Cardiac fibroblast (primary cell): ENCODE measurements around the gene HDAC11.

Source experiments
- DNase-seq, 2 donors: peaks; one replicate each; pipeline versions ENCODE4 v3.0.0 to v3.0.0-alpha.2; 2010; ENCODE audit warnings: low read depth in 2 of 2
- H3K4me3 ChIP-seq, 2 donors: replicated peaks in 1 of 2; 1 replicate in 1 of 2; 2 replicates in 1 of 2; pipeline ENCODE4 v1.5.1; 2011; ENCODE audit warnings: low read depth in 2 of 2, low read length in 2 of 2, mild to moderate bottlenecking in 2 of 2, moderate library complexity in 1 of 2
- TF ChIP-seq, protein P1 (sequence below): IDR thresholded peaks from one replicate; pipeline ENCODE4 v1.5.1; 2011; ENCODE audit warnings: low read depth, mild to moderate bottlenecking, low read length, inconsistent platforms

HDAC11 gene

DNA sequence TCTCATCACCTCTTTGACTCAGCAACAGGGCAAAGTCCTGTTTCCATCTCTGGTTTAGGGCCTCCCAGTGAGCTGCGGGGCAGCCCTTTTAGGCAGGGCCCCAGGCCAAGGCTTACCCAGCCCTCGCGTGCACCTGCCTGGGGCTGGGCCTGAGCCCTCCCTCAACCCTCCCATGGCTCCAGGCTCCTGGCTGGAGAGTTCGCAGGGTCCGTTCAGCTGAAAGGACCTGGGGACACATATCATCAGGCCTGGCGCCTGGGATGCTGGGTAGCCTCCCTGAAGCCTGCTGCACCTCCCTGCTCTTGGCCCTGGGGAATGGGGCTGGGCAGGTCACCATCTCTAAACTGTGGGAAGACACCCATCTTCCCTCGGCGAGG, 29.7 kb downstream of the HDAC11 start:
- no peak for DNase-seq
- H3K4me3 ChIP-seq = no peak overlapping the region
- TF ChIP-seq, protein P1, sequence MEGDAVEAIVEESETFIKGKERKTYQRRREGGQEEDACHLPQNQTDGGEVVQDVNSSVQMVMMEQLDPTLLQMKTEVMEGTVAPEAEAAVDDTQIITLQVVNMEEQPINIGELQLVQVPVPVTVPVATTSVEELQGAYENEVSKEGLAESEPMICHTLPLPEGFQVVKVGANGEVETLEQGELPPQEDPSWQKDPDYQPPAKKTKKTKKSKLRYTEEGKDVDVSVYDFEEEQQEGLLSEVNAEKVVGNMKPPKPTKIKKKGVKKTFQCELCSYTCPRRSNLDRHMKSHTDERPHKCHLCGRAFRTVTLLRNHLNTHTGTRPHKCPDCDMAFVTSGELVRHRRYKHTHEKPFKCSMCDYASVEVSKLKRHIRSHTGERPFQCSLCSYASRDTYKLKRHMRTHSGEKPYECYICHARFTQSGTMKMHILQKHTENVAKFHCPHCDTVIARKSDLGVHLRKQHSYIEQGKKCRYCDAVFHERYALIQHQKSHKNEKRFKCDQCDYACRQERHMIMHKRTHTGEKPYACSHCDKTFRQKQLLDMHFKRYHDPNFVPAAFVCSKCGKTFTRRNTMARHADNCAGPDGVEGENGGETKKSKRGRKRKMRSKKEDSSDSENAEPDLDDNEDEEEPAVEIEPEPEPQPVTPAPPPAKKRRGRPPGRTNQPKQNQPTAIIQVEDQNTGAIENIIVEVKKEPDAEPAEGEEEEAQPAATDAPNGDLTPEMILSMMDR = no peak

DNA sequence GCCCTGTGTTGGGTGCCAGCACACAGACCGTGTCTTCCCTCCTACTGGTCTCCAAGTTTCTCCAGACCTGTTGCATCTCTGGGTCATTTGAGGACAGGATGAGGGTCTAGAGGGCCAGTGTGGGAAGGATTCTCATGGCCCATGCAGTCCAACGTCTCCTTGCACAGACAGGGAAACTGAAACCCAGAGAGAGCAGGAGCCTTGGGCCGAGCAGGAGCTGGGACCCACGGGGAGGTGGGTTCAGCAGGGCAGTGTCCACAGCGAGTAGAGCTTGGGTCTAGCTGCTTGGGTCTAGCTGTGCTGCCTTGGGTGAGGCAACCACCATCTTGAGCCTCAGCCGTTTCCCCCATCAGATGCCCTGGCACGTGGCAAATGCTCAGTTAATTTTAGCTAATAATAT, 32.3 kb downstream of the HDAC11 start:
- no peak overlapping the region for H3K4me3 ChIP-seq
- TF ChIP-seq, protein P1 = no peak
- DNase-seq = no peak

DNA sequence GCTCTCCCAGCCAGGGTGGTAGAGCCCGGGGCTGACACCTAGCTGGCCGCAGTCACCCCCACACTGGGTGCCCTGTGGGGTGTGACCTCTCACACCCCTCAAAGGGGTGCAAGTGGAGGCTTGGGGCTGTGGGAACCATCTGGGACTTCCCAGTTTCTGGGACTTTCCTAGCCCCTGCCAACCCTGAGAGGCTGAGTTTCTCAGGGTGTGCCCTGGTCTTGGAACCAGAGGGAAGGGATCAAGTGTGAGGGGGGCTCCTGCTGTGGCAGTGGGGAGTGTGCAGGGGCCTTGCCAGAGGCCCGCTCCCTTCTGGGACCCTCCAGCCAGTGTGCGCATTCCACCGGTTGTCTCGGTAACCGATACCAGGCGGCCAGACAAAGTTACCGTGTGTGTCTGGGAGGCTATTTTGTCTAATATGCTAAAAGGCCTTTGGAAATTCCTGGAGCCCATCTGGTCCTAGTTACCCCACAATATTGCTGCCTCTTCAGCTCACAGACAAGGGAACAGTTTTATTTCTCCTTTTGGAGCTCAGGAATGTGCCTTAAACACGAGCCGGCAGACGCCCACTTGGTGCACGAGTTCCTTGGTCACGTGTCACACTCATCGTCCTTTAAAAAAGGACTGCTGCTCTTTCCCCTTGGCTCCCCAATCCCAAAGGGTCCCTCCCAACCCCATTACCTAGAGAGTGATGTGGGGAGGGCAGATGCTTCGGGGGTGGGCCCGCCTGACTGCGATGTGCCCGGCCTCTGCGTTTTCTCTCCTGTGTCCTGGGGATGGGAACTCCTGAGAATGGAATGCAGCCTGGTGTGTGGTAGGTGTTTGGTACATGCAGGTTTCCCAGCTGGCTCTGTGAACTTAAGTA, 33.2 kb downstream of the HDAC11 start:
- no peak for DNase-seq
- TF ChIP-seq, protein P1 = no peak
- no peak overlapping the region for H3K4me3 ChIP-seq

DNA sequence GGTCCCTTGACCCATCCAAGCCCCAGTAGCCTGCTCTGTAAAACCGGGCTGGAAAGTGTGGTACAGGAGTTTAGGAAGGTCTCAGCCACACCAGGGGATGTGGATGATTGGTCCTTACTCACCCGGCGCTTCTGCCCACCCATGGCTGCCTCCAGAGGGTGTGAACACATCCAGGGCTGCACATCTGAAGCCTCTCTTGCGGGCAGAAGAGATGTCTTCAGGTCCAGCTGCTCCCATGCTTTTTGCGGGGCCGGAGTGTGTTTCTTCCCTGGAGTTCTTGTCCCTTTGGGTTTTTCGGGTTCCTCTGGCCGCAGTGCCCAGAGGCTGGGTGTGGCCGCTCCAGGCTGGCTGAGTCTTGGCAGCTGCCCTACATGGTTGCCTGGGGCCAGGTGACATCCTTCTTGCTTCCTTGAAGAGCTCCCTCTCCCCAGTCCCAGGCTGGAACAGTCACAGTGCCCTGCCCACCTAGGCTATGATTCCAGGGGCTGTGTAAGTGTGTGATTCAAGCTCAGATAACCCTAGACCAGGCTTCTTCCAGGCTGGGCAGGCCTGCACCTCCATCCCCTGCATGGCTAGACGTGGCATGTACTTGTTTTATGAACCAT, 33.9 kb downstream of the HDAC11 start:
- no peak for DNase-seq
- TF ChIP-seq, protein P1 = no peak
- H3K4me3 ChIP-seq = no peak overlapping the region

DNA sequence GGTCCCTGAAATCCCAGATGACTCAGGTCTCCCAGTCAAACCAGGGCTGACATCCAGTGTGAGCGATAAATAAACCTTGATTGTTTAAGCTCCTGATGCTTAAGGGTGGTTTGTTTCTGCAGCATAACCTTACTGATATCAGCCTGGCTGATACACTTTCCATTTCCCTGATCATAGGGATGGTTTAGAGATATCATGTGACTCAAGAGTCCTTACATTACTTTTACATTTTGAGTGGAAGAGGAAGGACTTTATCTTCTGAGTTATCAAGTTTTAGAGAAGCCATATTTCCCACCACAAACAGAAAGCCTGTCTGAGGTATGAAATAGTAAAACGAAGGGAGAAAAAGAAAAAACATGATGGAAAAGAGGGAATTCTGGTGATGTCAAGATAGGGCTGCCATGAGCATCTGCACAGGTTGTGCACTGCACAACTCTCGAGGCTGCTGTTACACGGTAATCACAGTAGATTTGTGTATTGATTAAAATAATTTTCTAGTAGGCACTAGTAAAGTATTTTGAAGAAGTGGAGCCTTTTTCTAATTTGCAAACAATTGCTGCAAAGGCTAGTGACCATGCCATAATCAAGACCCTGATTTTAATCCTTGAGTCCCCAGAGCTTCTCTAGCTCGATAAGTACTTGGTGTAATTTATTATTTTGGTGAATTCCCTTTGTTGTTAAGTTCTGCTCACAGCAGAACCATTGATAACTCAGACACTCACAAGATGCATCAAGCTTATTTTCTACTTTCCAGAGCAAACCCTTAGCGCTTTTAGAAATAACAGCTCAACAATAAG, 34.7 kb downstream of the HDAC11 start:
- no peak for DNase-seq
- no peak overlapping the region for H3K4me3 ChIP-seq
- TF ChIP-seq, protein P1 = no peak

DNA sequence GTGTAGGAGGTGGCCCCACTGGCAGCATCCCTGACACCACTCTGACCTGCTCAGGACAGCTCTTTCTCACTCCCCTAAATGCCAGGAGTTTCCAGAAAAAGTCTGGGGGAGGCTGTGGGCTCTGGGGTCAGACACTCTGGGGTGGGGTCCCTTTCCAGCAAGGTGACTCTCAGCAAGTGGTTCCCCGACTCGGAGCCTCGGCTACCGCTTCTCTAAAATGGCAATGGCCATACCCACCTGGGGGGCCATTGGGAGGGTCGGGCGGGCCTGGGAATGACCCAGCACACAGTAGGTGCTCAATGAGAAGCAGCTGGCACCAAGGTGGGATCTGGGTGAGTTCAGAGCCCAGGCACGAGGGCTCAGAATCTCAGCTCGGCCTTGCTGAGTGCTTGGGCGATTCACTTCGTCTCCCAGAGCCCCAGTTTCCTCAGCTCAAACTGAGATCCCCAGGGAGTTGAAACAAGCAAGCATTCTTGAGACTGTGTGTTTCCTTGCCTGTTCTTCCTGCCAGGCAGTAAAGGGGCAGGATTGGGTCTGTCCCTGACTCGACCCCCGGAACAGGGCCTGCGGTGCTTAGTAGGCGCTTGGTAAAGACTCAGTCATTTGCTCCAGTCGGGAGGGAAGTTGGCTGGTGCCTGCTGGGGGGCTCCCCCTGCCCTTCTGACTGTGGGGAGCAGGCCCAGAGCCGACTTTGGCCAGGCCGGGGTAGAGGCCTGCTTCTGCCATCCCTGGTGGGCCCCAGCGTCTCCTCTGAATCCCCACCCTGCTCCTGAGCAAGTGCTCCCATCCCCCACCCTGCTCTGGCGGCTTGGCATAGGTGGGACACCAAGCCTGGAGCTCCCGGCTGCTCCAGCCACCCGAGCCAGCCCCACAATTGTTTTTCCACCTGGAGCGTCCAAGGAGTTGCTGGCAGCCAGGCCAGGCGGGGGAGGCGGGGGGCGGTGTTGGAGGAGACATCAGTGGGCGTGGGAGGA, 36.0 kb downstream of the HDAC11 start:
- peak; percentile 52 to 62 for DNase-seq
- TF ChIP-seq, protein P1 = no peak
- H3K4me3 ChIP-seq = no peak overlapping the region
